ENCODE data around the gene CEP97. TPM values are rescaled to one million over a fixed set of nuclear protein-coding genes. Genes with fewer than 3 reads are reported as not detected.

Gene CEP97
- total RNA-seq (10 to 100 TPM in 1 of 4 donors, 1 to 10 TPM in 3; 5.9 to 12.5 (median 7.9) TPM), polyA plus RNA-seq (1 to 10 TPM; 1.6 to 6.3 (median 1.9) TPM)
- long read RNA-seq, donor 1, full-length matches to known transcripts, result 2 of 3 reads
- long read RNA-seq, donor 1, partial matches to known transcripts, result 1 of 3 reads
- long read RNA-seq, donor 1, other reads (novel, unspliced or antisense), result 0 of 3 reads
- long read RNA-seq, donor 2, partial matches to known transcripts, result 3 of 4 reads
- long read RNA-seq, donor 2, other reads (novel, unspliced or antisense), result 1 of 4 reads

GRCh38 chr3:101724329-101725193 lies at the start of gene CEP97:
TSS of gene CEP97 (plus strand) at chr3:101724614. CDS start at chr3:101724677, 63 bp downstream.
- no peaks in the 10 kb centered on the region for H3K9me3 ChIP-seq
- peak within 1 kb of the TSS; percentile 86 for H3K4me3 ChIP-seq
- H3K36me3 ChIP-seq (ENCODE audit: insufficient read depth in 1 of 2, low read depth in 1 of 2), result peaks cover 0 to 30% of the 10 kb centered on the region in 2 donors
- TF ChIP-seq CTCF (IDR thresholded peaks at IDR 0.05), result no peak
- WGBS, 3 donors, result 0 to 1% (median 0%) methylated on average over 49 of the region's 49 CpGs
- DNase-seq, result peak; percentile 90 to 94
- peak within 1 kb of the TSS; percentile 79 for H3K27ac ChIP-seq
- intact Hi-C loops (cut with DNase I), result loop anchor here (2.0 to 5.0 kb wide), 3 partner anchors 37 to 54 kb away; partner anchors contain the start of genes NXPE3 (in 2 of the 2) and RPL24 (in 1 of the 2)
- no peaks in the 10 kb centered on the region for H3K27me3 ChIP-seq (ENCODE audit: insufficient read depth in 3 of 3, low read length in 2 of 3)
- ATAC-seq, result peak; percentile 98 to 99 (median 99)
- peaks cover 20% of the 10 kb centered on the region for H3K4me1 ChIP-seq

GRCh38 chr3:101675709-101676215 lies 48.7 kb upstream of the CEP97 start:
- intact Hi-C loops (cut with DNase I), result loop anchor here in 1 of 2 donors (5.0 kb wide), 1 partner anchor 103 kb away; the partner anchor contains the start of gene PCNP
- Histone ChIP-seq H3K27ac (peak overlapping the region; percentile 97), H3K9me3 (no peaks in the 10 kb centered on the region), H3K4me1 (peaks cover 20% of the 10 kb centered on the region), H3K27me3 (ENCODE audit: insufficient read depth in 3 of 3, low read length in 2 of 3) (no peaks in the 10 kb centered on the region), H3K36me3 (ENCODE audit: insufficient read depth in 1 of 2, low read depth in 1 of 2) (peaks cover 4 to 26% of the 10 kb centered on the region in 2 donors), H3K4me3 (peak overlapping the region; percentile 84)
- 6 to 8% (median 6%) methylated on average over 27 of the region's 27 CpGs for WGBS, 3 donors
- ATAC-seq (no peak), DNase-seq (peak; percentile 42 to 69)
- no peak for TF ChIP-seq CTCF (IDR thresholded peaks at IDR 0.05)

GRCh38 chr3:101676216-101676764 lies 48.1 kb upstream of the CEP97 start:
- peaks cover 20% of the 10 kb centered on the region for H3K4me1 ChIP-seq
- peak overlapping the region; percentile 84 for H3K4me3 ChIP-seq
- intact Hi-C loops (cut with DNase I), result loop anchor here in 1 of 2 donors (5.0 kb wide), 1 partner anchor 104 kb away; the partner anchor contains the start of gene PCNP
- H3K27ac ChIP-seq, result peak overlapping the region; percentile 97
- TF ChIP-seq CTCF (IDR thresholded peaks at IDR 0.05), result no peak
- H3K27me3 ChIP-seq (ENCODE audit: insufficient read depth in 3 of 3, low read length in 2 of 3), result no peaks in the 10 kb centered on the region
- DNase-seq, result peak; percentile 96 to 98
- 0 to 1% (median 0%) methylated on average over 46 to 57 of the region's 57 CpGs for WGBS, 3 donors
- no peaks in the 10 kb centered on the region for H3K9me3 ChIP-seq
- peaks cover 3 to 26% of the 10 kb centered on the region in 2 donors for H3K36me3 ChIP-seq (ENCODE audit: insufficient read depth in 1 of 2, low read depth in 1 of 2)
- ATAC-seq, result peak; percentile 90 to 95 (median 92)

GRCh38 chr3:101676765-101677435 lies 47.5 kb upstream of the CEP97 start, which contains the start of gene ZBTB11:
TSS of gene ZBTB11 (minus strand) at chr3:101677132. CDS start at chr3:101676914, 218 bp downstream.
- Histone ChIP-seq H3K4me3 (peak within 1 kb of the TSS; percentile 84), H3K27ac (peak within 1 kb of the TSS; percentile 97), H3K36me3 (ENCODE audit: insufficient read depth in 1 of 2, low read depth in 1 of 2) (peaks cover 3 to 26% of the 10 kb centered on the region in 2 donors), H3K9me3 (no peaks in the 10 kb centered on the region), H3K27me3 (ENCODE audit: insufficient read depth in 3 of 3, low read length in 2 of 3) (no peaks in the 10 kb centered on the region), H3K4me1 (peaks cover 20% of the 10 kb centered on the region)
- ATAC-seq (peak; percentile 88 to 89 (median 89)), DNase-seq (peak; percentile 100)
- intact Hi-C loops (cut with DNase I), result loop anchor here in 1 of 2 donors (5.0 kb wide), 1 partner anchor 105 kb away; the partner anchor contains the start of gene PCNP
- peak; percentile 30 for TF ChIP-seq CTCF (IDR thresholded peaks at IDR 0.05)
- 0 to 1% (median 0%) methylated on average over 48 to 57 of the region's 57 CpGs for WGBS, 3 donors
